Mucosa of descending colon (tissue), 3 donors: ENCODE results near the gene SLIT1. TPM values are rescaled to one million over a fixed set of nuclear protein-coding genes. Genes with fewer than 3 reads are reported as not detected.
A peak's percentile ranks its signal among the peaks of the same experiment; 100 is the strongest.

Experiments
- ATAC-seq: fragments of 200-7000 bp; cut with Tn5 transposase; one replicate; pipeline ENCODE4 v1.9.1; 2020; ENCODE audit warnings: mild to moderate bottlenecking, moderate library complexity
- DNase-seq, 3 donors: peaks; one replicate each; pipeline ENCODE4 v3.0.0-alpha.2; 2020
- H3K36me3 ChIP-seq: fragments of 200-600 bp; one replicate; pipeline ENCODE4 v1.8.0; 2021; ENCODE audit warnings: low read depth, mild to moderate bottlenecking
- H3K4me1 ChIP-seq: fragments of 200-600 bp; one replicate; pipeline ENCODE4 v1.8.0; 2021; ENCODE audit warnings: low read depth, mild to moderate bottlenecking
- H3K4me3 ChIP-seq: fragments of 200-600 bp; one replicate; pipeline ENCODE4 v1.8.0; 2021; ENCODE audit warnings: mild to moderate bottlenecking
- H3K9me3 ChIP-seq: fragments of 200-600 bp; one replicate; pipeline ENCODE4 v1.8.0; 2021; ENCODE audit warnings: mild to moderate bottlenecking
- intact Hi-C, 2 donors: fragments of 100-400 bp; cut with DNase I in 1 of 2; cut with micrococcal nuclease in 1 of 2; formaldehyde crosslinking; loops; one replicate each; pipeline versions ENCODE4 v1.11.0 to v1.11.1; 2022; cut with DNase I, micrococcal nuclease
- total RNA-seq, 3 donors: library from RNA; stranded (reverse); fragmentation: NEBNext Ultra II Directional in 2 of 3; extraction: Animal tissue kit (Norgen Biotek cat#: 25700) in 2 of 3; gene quantifications; one replicate each; pipeline versions ENCODE4 v1.2.1 to v1.2.4, GENCODE V29; 2021 to 2023
- TF ChIP-seq, protein P1 (sequence below): fragments of 200-600 bp; IDR thresholded peaks from one replicate; pipeline ENCODE4 v1.8.0; 2022; ENCODE audit warnings: antibody characterized with exemption, mild to moderate bottlenecking
- donor health status: DM: no; HTN: no; CAD: no; lungs with moderate emphysema.
- donor health status: DM: no; HTN: no; CAD: no.
- donor health status: DM: no; HTN: yes; CAD: no.

The SLIT1 gene
- total RNA-seq, 3 donors from 2014 or later: 0.17 to 1.1 (median 0.24) TPM

GRCh38 chr10:97075421-97075820 lies 110.3 kb downstream of the SLIT1 start:
- no peak for ATAC-seq
- Histone ChIP-seq H3K36me3 (no peaks in the 10 kb centered on the region), H3K9me3 (no peaks in the 10 kb centered on the region), H3K4me1 (no peaks in the 10 kb centered on the region), H3K4me3 (no peak overlapping the region)
- TF ChIP-seq, protein P1, sequence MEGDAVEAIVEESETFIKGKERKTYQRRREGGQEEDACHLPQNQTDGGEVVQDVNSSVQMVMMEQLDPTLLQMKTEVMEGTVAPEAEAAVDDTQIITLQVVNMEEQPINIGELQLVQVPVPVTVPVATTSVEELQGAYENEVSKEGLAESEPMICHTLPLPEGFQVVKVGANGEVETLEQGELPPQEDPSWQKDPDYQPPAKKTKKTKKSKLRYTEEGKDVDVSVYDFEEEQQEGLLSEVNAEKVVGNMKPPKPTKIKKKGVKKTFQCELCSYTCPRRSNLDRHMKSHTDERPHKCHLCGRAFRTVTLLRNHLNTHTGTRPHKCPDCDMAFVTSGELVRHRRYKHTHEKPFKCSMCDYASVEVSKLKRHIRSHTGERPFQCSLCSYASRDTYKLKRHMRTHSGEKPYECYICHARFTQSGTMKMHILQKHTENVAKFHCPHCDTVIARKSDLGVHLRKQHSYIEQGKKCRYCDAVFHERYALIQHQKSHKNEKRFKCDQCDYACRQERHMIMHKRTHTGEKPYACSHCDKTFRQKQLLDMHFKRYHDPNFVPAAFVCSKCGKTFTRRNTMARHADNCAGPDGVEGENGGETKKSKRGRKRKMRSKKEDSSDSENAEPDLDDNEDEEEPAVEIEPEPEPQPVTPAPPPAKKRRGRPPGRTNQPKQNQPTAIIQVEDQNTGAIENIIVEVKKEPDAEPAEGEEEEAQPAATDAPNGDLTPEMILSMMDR: no peak
- intact Hi-C loops: loop anchor here in 1 of 2 donors (5.0 kb wide), 1 partner anchor 132 kb away; no protein-coding TSS in a partner anchor
- no peak for DNase-seq

DNA sequence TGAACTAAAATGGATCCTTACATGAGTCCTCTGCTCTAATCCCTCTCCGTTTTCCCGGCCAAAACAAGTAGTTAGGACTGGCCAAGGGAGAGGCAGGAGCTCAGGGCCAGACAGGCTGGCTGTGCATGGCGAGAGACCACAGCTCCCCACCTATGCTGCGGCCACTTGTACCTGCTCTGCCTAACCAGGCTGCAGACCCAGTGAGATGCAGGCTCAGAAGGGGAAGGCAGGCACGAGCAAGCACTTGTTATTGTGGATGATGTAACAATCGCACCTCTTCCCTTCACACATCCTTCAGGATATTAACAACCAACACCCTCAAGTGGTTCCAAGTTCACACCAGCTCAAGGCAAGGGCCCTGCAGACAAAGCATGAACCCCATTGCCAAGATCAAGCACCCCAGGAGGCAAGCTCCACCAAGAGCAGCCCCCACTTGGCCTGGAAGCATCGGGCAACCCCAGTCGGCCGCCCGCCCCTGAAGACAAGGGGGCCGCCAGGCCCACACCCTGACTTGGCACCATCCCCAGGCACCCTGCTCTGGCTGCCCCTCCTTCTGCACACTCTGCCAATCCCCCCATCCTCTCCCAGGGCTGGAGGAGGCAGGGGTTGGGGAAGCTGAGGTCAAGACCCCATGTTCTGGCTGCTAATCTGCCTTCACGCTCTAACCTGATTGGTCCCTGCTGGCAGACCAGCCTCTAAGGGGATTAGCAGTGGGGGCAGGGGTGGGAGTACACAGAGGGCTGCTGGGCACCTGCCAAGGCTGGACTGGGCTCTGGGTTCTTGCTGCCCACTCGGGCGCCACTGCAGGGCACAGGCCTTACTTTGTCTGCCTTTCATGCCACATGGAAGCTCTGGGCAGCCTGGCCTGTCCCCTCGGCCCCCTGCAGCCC lies 111.3 kb downstream of the SLIT1 start:
- Histone ChIP-seq H3K9me3 (no peaks in the 10 kb centered on the region), H3K4me1 (no peaks in the 10 kb centered on the region), H3K4me3 (no peak overlapping the region), H3K36me3 (no peaks in the 10 kb centered on the region)
- TF ChIP-seq, protein P1: no peak
- DNase-seq (no peak), ATAC-seq (no peak)
- intact Hi-C loops: loop anchor here in 1 of 2 donors (5.0 kb wide), 1 partner anchor 133 kb away; no protein-coding TSS in a partner anchor

DNA sequence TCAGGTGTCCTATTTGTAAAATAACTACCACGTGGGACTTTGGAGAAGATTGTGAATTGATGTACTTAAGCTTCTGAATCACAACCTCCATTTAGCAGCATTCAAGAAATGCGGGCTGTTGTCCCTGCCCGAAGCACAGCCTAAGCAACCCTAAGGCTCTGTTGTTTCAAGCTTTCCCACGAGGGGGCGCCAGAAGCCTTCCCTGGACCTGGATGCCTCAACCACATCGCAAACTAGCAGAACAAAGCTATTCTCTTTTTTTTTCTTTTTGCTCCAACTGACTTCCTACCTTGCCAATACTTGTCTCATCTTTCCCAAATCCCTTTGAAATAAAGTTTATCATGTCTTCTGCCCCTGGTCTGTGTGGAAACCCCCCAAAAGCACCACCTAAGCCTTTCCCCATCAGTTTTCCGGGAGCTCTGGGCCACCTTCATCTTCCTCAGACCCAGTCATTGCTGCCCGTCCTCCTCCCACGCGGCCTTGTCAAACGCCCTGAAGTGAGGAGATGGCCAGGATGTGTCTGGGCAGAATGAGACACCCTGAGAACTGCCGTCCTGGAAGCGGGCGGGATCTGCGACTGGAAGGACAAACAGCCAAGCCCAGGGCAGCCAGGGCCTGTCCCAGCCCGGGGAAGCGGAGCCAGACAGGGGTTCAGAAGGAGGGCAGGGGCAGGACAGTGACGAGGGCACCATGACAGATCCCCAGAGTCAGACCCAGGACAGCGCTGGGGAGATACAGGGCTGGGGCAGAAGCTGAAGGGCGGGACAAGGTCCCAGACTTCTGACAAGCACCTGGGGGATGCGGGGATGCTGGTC lies 112.7 kb downstream of the SLIT1 start:
- TF ChIP-seq, protein P1: peak; percentile 68
- intact Hi-C loops: no loop called here
- Histone ChIP-seq H3K36me3 (no peaks in the 10 kb centered on the region), H3K4me3 (no peak overlapping the region), H3K9me3 (no peaks in the 10 kb centered on the region), H3K4me1 (no peaks in the 10 kb centered on the region)
- peak; percentile 82 for ATAC-seq
- peak in 2 of 3 donors; percentile 86 to 93 for DNase-seq

GRCh38 chr10:97071496-97071895 lies 114.3 kb downstream of the SLIT1 start:
- Histone ChIP-seq H3K36me3 (no peaks in the 10 kb centered on the region), H3K4me1 (no peaks in the 10 kb centered on the region), H3K4me3 (no peak overlapping the region), H3K9me3 (no peaks in the 10 kb centered on the region)
- DNase-seq (no peak), ATAC-seq (no peak)
- intact Hi-C loops: no loop called here
- TF ChIP-seq, protein P1: no peak

- intact Hi-C loops: no loop called here
- H3K4me3 ChIP-seq: no peak overlapping the region
- ATAC-seq (no peak), DNase-seq (no peak)
- H3K4me1 ChIP-seq: no peaks in the 10 kb centered on the region
- H3K36me3 ChIP-seq: no peaks in the 10 kb centered on the region
- H3K9me3 ChIP-seq: no peaks in the 10 kb centered on the region
- TF ChIP-seq, protein P1: no peak
Measured at GRCh38 chr10:97069576-97070362, 116.0 kb downstream of the SLIT1 start.
